MM.1S (cell line): ENCODE measurements around the gene TOMM40.

ENCODE experiments used
- DNase-seq: peaks from one replicate; pipeline ENCODE4 v3.0.0-alpha.2; 2015
- H2AFZ ChIP-seq: fragments of 300-600 bp; sonication (generic); 2 replicates; pipeline ENCODE4 v1.6.0; 2016; ENCODE audit warnings: antibody characterized with exemption, low read length
- H3F3A ChIP-seq: fragments of 300-600 bp; sonication (generic); 2 replicates; pipeline ENCODE4 v1.6.1; 2016; ENCODE audit warnings: mild to moderate bottlenecking, antibody characterized with exemption, low read length, moderate library complexity, mixed read lengths; ENCODE audit not compliant: insufficient read depth
- H3K27ac ChIP-seq: fragments of 300-600 bp; sonication (generic); 2 replicates; pipeline ENCODE4 v1.5.1; 2016; ENCODE audit warnings: mild to moderate bottlenecking, low read length
- H3K27me3 ChIP-seq: fragments of 300-600 bp; sonication (generic); replicated peaks from 2 replicates; pipeline ENCODE4 v1.6.0; 2016; ENCODE audit warnings: low read length; ENCODE audit not compliant: insufficient read depth
- H3K36me3 ChIP-seq: fragments of 300-600 bp; sonication (generic); replicated peaks from 2 replicates; pipeline ENCODE4 v1.6.1; 2016; ENCODE audit warnings: mild to moderate bottlenecking, low read length, mixed read lengths; ENCODE audit not compliant: insufficient read depth
- H3K4me1 ChIP-seq: fragments of 300-600 bp; sonication (generic); 2 replicates; pipeline ENCODE4 v1.6.1; 2016; ENCODE audit warnings: low read length, mixed read lengths
- H3K4me2 ChIP-seq: fragments of 300-600 bp; sonication (generic); 2 replicates; pipeline ENCODE4 v1.6.0; 2016; ENCODE audit warnings: low read depth, low read length
- H3K4me3 ChIP-seq: fragments of 300-600 bp; sonication (generic); 2 replicates; pipeline ENCODE4 v1.5.1; 2016; ENCODE audit warnings: low read length, mixed read lengths
- H3K79me2 ChIP-seq: fragments of 300-600 bp; sonication (generic); 2 replicates; pipeline ENCODE4 v1.6.1; 2016; ENCODE audit warnings: mixed run types, low read length, mixed read lengths
- H3K9ac ChIP-seq: fragments of 300-600 bp; sonication (generic); 2 replicates; pipeline ENCODE4 v1.6.1; 2016; ENCODE audit warnings: low read length, mixed read lengths
- H3K9me2 ChIP-seq: fragments of 300-600 bp; sonication (generic); replicated peaks from 2 replicates; pipeline ENCODE4 v1.6.1; 2016; ENCODE audit warnings: mild to moderate bottlenecking, low read length, mixed read lengths; ENCODE audit not compliant: insufficient read depth
- H3K9me3 ChIP-seq: fragments of 300-600 bp; sonication (generic); replicated peaks from 2 replicates; pipeline ENCODE4 v1.6.1; 2016; ENCODE audit warnings: mild to moderate bottlenecking, low read length, mixed read lengths; ENCODE audit not compliant: insufficient read depth
- H4K20me1 ChIP-seq: fragments of 300-600 bp; sonication (generic); 2 replicates; pipeline ENCODE4 v1.6.1; 2016; ENCODE audit warnings: mild to moderate bottlenecking, low read length, moderate library complexity, mixed read lengths; ENCODE audit not compliant: insufficient read depth
- CTCF ChIP-seq: fragments of 300-600 bp; sonication (generic); IDR thresholded peaks from 2 replicates; pipeline ENCODE4 v1.5.1; 2016; ENCODE audit warnings: antibody characterized with exemption, low read length, mixed read lengths
- EZH2 ChIP-seq: fragments of 300-600 bp; sonication (generic); optimal IDR thresholded peaks from 2 replicates; pipeline ENCODE3; 2017; ENCODE audit warnings: low read depth, mild to moderate bottlenecking, antibody characterized with exemption, low read length, mixed read lengths
- EZH2phosphoT487 ChIP-seq: fragments of 300-600 bp; sonication (generic); IDR thresholded peaks from 2 replicates; pipeline ENCODE4 v1.6.1; 2018; ENCODE audit warnings: antibody characterized with exemption, low read length

Gene TOMM40

GRCh38 chr19:44897835-44898234 is 6.8 kb downstream of the TOMM40 start:
- Histone ChIP-seq H3K9ac (no peak overlapping the region), H3K9me3 (no peaks in the 10 kb centered on the region), H3K9me2 (no peaks in the 10 kb centered on the region), H3K4me3 (no peak overlapping the region), H3K27ac (no peak overlapping the region), H3K36me3 (peaks cover 13% of the 10 kb centered on the region), H3K4me1 (no peaks in the 10 kb centered on the region), H3K79me2 (peaks cover 35% of the 10 kb centered on the region), H4K20me1 (no peaks in the 10 kb centered on the region), H3F3A (no peaks in the 10 kb centered on the region), H2AFZ (no peak overlapping the region), H3K4me2 (no peak overlapping the region), H3K27me3 (no peaks in the 10 kb centered on the region)
- no peak for DNase-seq
- no peak for TF ChIP-seq CTCF

- Histone ChIP-seq H3K9ac (no peak overlapping the region), H4K20me1 (no peaks in the 10 kb centered on the region), H3K36me3 (peaks cover 3% of the 10 kb centered on the region), H3K9me2 (no peaks in the 10 kb centered on the region), H3F3A (0 out of 2 replicates have a peak, but pooled peaks cover 2% of the 10 kb centered on the region), H2AFZ (no peak overlapping the region), H3K4me2 (no peak overlapping the region), H3K27ac (no peak overlapping the region), H3K79me2 (peaks cover 14% of the 10 kb centered on the region), H3K4me1 (no peaks in the 10 kb centered on the region), H3K9me3 (no peaks in the 10 kb centered on the region), H3K27me3 (peaks cover 5% of the 10 kb centered on the region), H3K4me3 (no peak overlapping the region)
- TF ChIP-seq EZH2phosphoT487 (no peak), EZH2 (no peak), CTCF (no peak)
- DNase-seq: no peak
These were observed 9.5 kb downstream of the TOMM40 start for GRCh38 chr19:44900328-44901244.

- no peak for TF ChIP-seq CTCF
- no peak for TF ChIP-seq EZH2
- TF ChIP-seq EZH2phosphoT487: no peak
- Histone ChIP-seq H3K27me3 (peaks cover 23% of the 10 kb centered on the region), H3K9me3 (no peaks in the 10 kb centered on the region), H3K4me3 (no peak overlapping the region), H3K4me1 (no peaks in the 10 kb centered on the region), H4K20me1 (no peaks in the 10 kb centered on the region), H3F3A (0 out of 2 replicates have a peak, but pooled peaks cover 2% of the 10 kb centered on the region), H2AFZ (no peak overlapping the region), H3K79me2 (no peaks in the 10 kb centered on the region), H3K9ac (no peak overlapping the region), H3K9me2 (no peaks in the 10 kb centered on the region), H3K4me2 (no peak overlapping the region), H3K36me3 (no peaks in the 10 kb centered on the region; the same call in 1 of the 2 replicates), H3K27ac (no peak overlapping the region)
- DNase-seq: no peak
These were observed 12.2 kb downstream of the TOMM40 start for GRCh38 chr19:44903216-44903601.
